ENCODE data around the gene TRA2A. TPM values are rescaled to one million over a fixed set of nuclear protein-coding genes. Genes with fewer than 3 reads are reported as not detected.
"Not testable (repeated sequence)": the region's sequence is repeated elsewhere in the genome, so short reads cannot be mapped to it uniquely, and the experiment has no call there.

Gene TRA2A
- total and polyA plus RNA-seq, 9 of the 15 experiments (the other 6 are each of a cell fraction or from before 2014, with no cell fraction given) = 22.7 to 210 (median 73.9) TPM

DNA sequence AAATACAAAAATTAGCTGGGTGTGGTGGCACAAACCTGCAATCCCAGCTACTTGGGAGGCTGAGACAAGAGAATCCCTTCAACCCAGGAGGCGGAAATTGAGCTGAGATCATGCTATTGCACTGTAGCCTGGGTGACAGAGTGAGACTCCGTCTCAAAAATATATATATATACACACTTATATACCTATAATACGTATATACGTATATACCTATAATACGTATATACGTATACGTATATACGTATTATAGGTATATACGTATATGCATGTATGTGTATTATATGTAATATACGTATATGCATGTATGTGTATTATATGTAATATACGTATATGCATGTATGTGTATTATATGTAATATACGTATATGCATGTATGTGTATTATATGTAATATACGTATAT, 43.1 kb downstream of the TRA2A start:
- H4K20me1 ChIP-seq (replicated peaks; ENCODE audit: control insufficient read depth, insufficient read depth, low read length); intact Hi-C loops (cut with micrococcal nuclease); H2AFZ ChIP-seq (ENCODE audit: low read depth, low read length); FAIRE-seq; CTCF ChIA-PET (ENCODE audit: low intra/inter-chr PET ratio); H3K79me2 ChIP-seq (ENCODE audit: control insufficient read depth, insufficient read depth, low read length); in situ Hi-C loops (cut with MboI); H3K9me1 ChIP-seq (ENCODE audit: control insufficient read depth, insufficient read depth, low read length); ATAC-seq; H3K27me3 ChIP-seq (ENCODE audit: control insufficient read depth in 2 of 2, insufficient read depth in 2 of 2, low read length in 2 of 2); H3K4me3 ChIP-seq; H3K36me3 ChIP-seq (ENCODE audit: control insufficient read depth, insufficient read depth, low read length); H3K27ac ChIP-seq (ENCODE audit: extremely low read depth, low read depth, low read length); DNase-seq (ENCODE audit: extremely low read depth in 1 of 4, low spot score in 3 of 4); H3K9ac ChIP-seq (ENCODE audit: insufficient read depth in 1 of 2, low read depth in 2 of 2, low read length in 2 of 2); H3K9me3 ChIP-seq (replicated peaks; ENCODE audit: control insufficient read depth, insufficient read depth, low read depth, low read length); BruUV-seq (replicated peaks); H3K4me2 ChIP-seq (ENCODE audit: insufficient read depth, low read length): not testable (repeated sequence)
- WGBS (ENCODE audit: insufficient coverage, low coverage, missing lambda C conversion rate) = 99% methylated on average over 10 of the region's 13 CpGs
- H3K4me1 ChIP-seq (replicated peaks in 1 of 2; ENCODE audit: control insufficient read depth in 2 of 2, insufficient read depth in 2 of 2, low read length in 2 of 2) = peaks cover 0 to 11% of the 10 kb centered on the region in 2 experiments; a peak in 3 of 5 replicates
- POLR2A ChIA-PET = interaction anchor here (1.1 to 1.8 kb wide), 3 partner anchors 10 to 14 kb away, joined by 3 to 6 read pairs (median 3); no protein-coding TSS in a partner anchor
- TF ChIP-seq PPARD (CRISPR knock-in tag; IDR thresholded peaks at IDR 0.05) (0 out of 2 replicates have a peak, but pooled peaks have one; percentile 33), ZNF140 (CRISPR knock-in tag; IDR thresholded peaks at IDR 0.05) (peak; percentile 89), ZNF79 (CRISPR knock-in tag; IDR thresholded peaks at IDR 0.05; ENCODE audit: low read depth) (peak; percentile 48; the same call in 1 of the 2 replicates), SLC30A9 (CRISPR knock-in tag; IDR thresholded peaks at IDR 0.05) (peak; percentile 88; the same call in 1 of the 2 replicates), ZNF76 (CRISPR knock-in tag; IDR thresholded peaks at IDR 0.05; ENCODE audit: borderline replicate concordance) (0 out of 2 replicates have a peak, but pooled peaks have one; percentile 47), ZNF3 (CRISPR knock-in tag; IDR thresholded peaks at IDR 0.05) (0 out of 2 replicates have a peak, but pooled peaks have one; percentile 15), ZNF165 (CRISPR knock-in tag; IDR thresholded peaks at IDR 0.05; ENCODE audit: borderline replicate concordance) (0 out of 2 replicates have a peak, but pooled peaks have one; percentile 24), MTF1 (CRISPR knock-in tag; IDR thresholded peaks at IDR 0.05; ENCODE audit: borderline replicate concordance) (peak; percentile 92), NFIX (CRISPR knock-in tag; IDR thresholded peaks at IDR 0.05; ENCODE audit: low read depth) (peak; percentile 74), ZNF408 (CRISPR knock-in tag; IDR thresholded peaks at IDR 0.05; ENCODE audit: low read depth) (peak; percentile 89), ZNF707 (CRISPR knock-in tag; conservative IDR thresholded peaks at IDR 0.05) (peak; percentile 76)
- TF ChIP-seq, protein P1, sequence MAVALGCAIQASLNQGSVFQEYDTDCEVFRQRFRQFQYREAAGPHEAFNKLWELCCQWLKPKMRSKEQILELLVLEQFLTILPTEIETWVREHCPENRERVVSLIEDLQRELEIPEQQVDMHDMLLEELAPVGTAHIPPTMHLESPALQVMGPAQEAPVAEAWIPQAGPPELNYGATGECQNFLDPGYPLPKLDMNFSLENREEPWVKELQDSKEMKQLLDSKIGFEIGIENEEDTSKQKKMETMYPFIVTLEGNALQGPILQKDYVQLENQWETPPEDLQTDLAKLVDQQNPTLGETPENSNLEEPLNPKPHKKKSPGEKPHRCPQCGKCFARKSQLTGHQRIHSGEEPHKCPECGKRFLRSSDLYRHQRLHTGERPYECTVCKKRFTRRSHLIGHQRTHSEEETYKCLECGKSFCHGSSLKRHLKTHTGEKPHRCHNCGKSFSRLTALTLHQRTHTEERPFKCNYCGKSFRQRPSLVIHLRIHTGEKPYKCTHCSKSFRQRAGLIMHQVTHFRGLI (CRISPR knock-in tag; IDR thresholded peaks at IDR 0.05) = peak; percentile 87
- TF ChIP-seq, protein P2, sequence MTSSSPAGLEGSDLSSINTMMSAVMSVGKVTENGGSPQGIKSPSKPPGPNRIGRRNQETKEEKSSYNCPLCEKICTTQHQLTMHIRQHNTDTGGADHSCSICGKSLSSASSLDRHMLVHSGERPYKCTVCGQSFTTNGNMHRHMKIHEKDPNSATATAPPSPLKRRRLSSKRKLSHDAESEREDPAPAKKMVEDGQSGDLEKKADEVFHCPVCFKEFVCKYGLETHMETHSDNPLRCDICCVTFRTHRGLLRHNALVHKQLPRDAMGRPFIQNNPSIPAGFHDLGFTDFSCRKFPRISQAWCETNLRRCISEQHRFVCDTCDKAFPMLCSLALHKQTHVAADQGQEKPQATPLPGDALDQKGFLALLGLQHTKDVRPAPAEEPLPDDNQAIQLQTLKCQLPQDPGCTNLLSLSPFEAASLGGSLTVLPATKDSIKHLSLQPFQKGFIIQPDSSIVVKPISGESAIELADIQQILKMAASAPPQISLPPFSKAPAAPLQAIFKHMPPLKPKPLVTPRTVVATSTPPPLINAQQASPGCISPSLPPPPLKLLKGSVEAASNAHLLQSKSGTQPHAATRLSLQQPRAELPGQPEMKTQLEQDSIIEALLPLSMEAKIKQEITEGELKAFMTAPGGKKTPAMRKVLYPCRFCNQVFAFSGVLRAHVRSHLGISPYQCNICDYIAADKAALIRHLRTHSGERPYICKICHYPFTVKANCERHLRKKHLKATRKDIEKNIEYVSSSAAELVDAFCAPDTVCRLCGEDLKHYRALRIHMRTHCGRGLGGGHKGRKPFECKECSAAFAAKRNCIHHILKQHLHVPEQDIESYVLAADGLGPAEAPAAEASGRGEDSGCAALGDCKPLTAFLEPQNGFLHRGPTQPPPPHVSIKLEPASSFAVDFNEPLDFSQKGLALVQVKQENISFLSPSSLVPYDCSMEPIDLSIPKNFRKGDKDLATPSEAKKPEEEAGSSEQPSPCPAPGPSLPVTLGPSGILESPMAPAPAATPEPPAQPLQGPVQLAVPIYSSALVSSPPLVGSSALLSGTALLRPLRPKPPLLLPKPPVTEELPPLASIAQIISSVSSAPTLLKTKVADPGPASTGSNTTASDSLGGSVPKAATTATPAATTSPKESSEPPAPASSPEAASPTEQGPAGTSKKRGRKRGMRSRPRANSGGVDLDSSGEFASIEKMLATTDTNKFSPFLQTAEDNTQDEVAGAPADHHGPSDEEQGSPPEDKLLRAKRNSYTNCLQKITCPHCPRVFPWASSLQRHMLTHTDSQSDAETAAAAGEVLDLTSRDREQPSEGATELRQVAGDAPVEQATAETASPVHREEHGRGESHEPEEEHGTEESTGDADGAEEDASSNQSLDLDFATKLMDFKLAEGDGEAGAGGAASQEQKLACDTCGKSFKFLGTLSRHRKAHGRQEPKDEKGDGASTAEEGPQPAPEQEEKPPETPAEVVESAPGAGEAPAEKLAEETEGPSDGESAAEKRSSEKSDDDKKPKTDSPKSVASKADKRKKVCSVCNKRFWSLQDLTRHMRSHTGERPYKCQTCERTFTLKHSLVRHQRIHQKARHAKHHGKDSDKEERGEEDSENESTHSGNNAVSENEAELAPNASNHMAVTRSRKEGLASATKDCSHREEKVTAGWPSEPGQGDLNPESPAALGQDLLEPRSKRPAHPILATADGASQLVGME (CRISPR knock-in tag; IDR thresholded peaks at IDR 0.05) = 0 out of 2 replicates have a peak, but pooled peaks have one; percentile 42
- TF ChIP-seq, protein P3, sequence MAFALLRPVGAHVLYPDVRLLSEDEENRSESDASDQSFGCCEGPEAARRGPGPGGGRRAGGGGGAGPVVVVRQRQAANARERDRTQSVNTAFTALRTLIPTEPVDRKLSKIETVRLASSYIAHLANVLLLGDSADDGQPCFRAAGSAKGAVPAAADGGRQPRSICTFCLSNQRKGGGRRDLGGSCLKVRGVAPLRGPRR (CRISPR knock-in tag; IDR thresholded peaks at IDR 0.05) = peak; percentile 67; the same call in 1 of the 2 replicates

All from K562 (cell line).